ENCODE measurements around the gene CD27.

The CD27 gene

DNA sequence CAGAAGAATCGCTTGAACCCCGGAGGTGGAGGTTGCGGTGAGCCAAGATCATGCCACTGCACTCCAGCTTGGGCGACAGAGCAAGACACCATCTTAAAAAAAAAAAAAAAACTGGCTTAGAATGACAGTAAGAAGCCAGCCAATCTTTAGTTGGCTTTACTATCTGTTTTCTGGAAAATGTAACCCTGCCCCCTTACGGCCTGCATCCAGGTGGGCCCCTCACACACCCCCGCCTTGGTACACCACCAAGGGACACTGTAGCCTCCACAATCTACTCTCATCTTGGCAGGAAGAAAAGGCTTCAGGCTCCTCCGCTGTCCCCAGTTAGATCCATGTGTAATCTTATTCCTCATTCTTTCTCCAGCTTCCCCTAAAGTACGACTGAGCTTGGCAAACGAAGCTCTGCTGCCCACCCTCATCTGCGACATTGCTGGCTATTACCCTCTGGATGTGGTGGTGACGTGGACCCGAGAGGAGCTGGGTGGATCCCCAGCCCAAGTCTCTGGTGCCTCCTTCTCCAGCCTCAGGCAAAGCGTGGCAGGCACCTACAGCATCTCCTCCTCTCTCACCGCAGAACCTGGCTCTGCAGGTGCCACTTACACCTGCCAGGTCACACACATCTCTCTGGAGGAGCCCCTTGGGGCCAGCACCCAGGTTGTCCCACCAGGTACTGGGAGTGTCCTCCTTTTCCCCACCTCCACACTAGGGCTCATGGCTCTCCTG, 13.7 kb downstream of the CD27 start:
- Mint-ChIP-seq H3K4me3 (no peak overlapping the region), H3K27ac (no peak overlapping the region), H3K36me3 (ENCODE audit: low read depth) (peaks cover 11% of the 10 kb centered on the region), H3K27me3 (ENCODE audit: low read depth, poor library complexity) (peaks cover 2% of the 10 kb centered on the region), H3K9me3 (no peaks in the 10 kb centered on the region), H3K4me1 (peaks cover 2% of the 10 kb centered on the region)
- DNase-seq, result no peak
- TF ChIP-seq, protein P1, sequence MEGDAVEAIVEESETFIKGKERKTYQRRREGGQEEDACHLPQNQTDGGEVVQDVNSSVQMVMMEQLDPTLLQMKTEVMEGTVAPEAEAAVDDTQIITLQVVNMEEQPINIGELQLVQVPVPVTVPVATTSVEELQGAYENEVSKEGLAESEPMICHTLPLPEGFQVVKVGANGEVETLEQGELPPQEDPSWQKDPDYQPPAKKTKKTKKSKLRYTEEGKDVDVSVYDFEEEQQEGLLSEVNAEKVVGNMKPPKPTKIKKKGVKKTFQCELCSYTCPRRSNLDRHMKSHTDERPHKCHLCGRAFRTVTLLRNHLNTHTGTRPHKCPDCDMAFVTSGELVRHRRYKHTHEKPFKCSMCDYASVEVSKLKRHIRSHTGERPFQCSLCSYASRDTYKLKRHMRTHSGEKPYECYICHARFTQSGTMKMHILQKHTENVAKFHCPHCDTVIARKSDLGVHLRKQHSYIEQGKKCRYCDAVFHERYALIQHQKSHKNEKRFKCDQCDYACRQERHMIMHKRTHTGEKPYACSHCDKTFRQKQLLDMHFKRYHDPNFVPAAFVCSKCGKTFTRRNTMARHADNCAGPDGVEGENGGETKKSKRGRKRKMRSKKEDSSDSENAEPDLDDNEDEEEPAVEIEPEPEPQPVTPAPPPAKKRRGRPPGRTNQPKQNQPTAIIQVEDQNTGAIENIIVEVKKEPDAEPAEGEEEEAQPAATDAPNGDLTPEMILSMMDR (IDR thresholded peaks at IDR 0.05), result no peak

DNA sequence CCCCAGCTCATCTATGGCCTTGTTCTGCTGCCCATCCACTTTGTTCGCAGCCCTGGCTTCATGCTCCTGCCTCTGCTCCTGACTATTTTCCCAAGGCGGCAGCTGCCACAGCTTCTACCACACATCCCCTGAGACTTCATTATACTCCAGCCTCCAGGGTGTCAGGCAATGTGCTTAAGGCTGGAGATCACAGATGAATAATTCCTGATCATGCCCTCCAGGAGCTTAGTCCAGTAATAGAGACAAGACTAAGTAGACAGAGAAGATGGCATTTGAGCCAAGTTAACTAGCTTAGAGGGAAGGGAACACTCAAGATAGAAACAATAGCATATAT, 14.2 kb downstream of the CD27 start:
- TF ChIP-seq, protein P1 (IDR thresholded peaks at IDR 0.05), result no peak
- Mint-ChIP-seq H3K4me1 (no peaks in the 10 kb centered on the region), H3K4me3 (no peak overlapping the region), H3K27me3 (ENCODE audit: low read depth, poor library complexity) (peaks cover 2% of the 10 kb centered on the region), H3K27ac (no peak overlapping the region), H3K36me3 (ENCODE audit: low read depth) (peaks cover 12% of the 10 kb centered on the region), H3K9me3 (no peaks in the 10 kb centered on the region)
- DNase-seq, result no peak

DNA sequence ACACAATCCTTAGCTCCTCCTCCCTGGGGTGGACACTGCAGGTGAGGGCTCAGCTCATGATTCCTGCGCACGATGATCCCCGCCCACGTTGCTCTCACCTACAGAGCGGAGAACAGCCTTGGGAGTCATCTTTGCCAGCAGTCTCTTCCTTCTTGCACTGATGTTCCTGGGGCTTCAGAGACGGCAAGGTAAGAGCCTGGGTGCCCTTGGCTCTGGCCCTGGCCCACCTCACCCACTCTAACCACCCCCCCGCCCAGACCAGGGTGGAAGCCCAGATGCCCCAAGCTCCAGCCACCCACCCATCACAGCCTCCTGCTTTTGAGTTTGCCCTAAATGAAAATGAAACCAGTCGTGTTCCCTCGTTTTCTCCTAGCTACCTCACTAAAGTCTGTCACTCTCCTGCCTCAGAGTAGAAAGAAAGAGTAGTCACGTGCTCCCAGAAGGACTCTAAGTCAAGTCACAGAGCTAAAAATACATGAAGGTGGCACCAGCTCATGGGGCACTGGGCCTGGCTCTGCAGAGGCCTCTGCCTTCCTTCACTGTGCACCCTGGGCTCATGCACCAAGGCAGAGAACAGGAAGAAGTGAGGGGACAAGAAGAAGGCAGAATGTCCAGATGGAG, 16.1 kb downstream of the CD27 start:
- no peaks in the 10 kb centered on the region for H3K4me1 Mint-ChIP-seq
- H3K27ac Mint-ChIP-seq, result no peak overlapping the region
- DNase-seq, result no peak
- TF ChIP-seq, protein P1 (IDR thresholded peaks at IDR 0.05), result no peak
- peak overlapping the region; percentile 0 for H3K4me3 Mint-ChIP-seq
- no peaks in the 10 kb centered on the region for H3K9me3 Mint-ChIP-seq
- peaks cover 7% of the 10 kb centered on the region for H3K27me3 Mint-ChIP-seq (ENCODE audit: low read depth, poor library complexity)
- H3K36me3 Mint-ChIP-seq (ENCODE audit: low read depth), result peaks cover 25% of the 10 kb centered on the region

DNA sequence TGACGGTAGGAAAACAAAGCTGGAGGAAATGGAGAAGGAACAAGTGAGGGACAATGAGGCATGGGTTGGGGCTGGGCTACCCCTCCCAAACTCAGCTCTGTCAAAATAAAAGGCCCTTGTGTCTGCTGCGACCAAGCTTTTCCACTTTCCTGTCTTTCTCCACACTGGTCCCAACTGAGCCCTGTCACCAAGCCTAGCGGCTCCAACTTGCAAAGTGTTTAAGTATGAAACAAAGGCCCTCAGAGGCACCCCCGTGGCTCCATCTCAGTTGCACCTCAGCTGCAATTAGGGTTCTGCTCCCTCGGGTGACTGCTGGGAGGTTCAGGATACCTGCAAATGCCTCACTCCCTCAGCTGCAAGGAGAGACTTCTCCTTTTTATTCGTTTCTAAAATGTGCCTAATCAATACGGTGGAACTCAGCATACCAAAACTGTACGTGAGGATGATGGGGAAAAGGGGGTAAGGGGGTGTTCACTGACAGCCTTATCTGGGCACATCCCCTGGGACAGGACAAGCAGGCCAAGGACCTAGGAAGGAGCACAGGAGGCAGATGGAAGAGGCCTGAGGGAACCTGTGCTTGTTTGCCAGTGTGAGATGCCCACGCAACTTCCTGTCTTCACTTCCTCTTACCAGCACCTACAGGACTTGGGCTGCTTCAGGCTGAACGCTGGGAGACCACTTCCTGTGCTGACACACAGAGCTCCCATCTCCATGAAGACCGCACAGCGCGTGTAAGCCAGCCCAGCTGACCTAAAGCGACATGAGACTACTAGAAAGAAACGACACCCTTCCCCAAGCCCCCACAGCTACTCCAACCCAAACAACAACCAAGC, 16.9 kb downstream of the CD27 start:
- no peak overlapping the region for H3K27ac Mint-ChIP-seq

DNA sequence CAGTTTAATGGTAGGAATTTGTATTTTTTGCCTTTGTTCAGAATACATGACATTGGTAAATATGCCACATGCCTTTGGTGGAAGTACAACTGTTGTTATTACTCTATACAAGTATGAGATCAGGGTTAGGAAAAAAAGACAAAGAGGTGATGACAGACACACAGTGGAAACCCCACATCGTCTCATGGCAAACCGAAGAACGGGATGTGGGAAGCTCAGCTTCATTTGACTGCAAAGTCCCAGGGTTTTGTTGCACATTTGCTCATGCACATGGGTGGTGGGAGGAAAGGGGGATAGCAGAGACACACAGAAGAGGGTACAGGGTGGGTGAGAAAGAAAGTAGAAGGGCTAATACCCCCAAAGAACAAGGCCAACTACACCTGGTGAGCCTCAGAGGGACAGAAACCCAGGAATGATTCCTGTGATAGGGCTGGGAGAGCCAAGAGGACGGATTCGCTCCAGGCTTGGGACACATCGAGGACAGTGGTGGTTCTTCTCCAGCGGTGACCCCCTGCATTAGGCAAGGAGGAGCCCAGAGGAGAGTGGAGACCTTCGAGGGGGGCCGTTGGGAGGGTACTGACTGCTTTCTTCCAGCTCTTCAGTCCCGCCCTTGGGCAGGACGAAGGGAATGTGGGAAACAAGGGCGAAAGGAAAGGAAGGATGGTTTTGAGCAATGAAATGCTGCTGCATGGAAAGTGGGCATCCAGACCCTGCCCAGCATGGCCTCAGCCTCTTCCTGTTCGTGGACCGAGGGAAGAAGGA, 17.7 kb downstream of the CD27 start:
- DNase-seq, result no peak
- no peak overlapping the region for H3K27ac Mint-ChIP-seq
- no peaks in the 10 kb centered on the region for H3K9me3 Mint-ChIP-seq
- H3K27me3 Mint-ChIP-seq (ENCODE audit: low read depth, poor library complexity), result peaks cover 16% of the 10 kb centered on the region
- no peaks in the 10 kb centered on the region for H3K4me1 Mint-ChIP-seq
- TF ChIP-seq, protein P1 (IDR thresholded peaks at IDR 0.05), result no peak
- no peak overlapping the region for H3K4me3 Mint-ChIP-seq
- peaks cover 25% of the 10 kb centered on the region for H3K36me3 Mint-ChIP-seq (ENCODE audit: low read depth)

More for the DNA sequence above, 16.9 kb downstream of the CD27 start:
- no peak for DNase-seq
- Mint-ChIP-seq H3K4me1 (no peaks in the 10 kb centered on the region), H3K4me3 (no peak overlapping the region), H3K36me3 (ENCODE audit: low read depth) (peaks cover 25% of the 10 kb centered on the region), H3K27me3 (ENCODE audit: low read depth, poor library complexity) (peaks cover 8% of the 10 kb centered on the region), H3K9me3 (no peaks in the 10 kb centered on the region)
- TF ChIP-seq, protein P1 (IDR thresholded peaks at IDR 0.05), result no peak

Data from nephron progenitor cell (in vitro differentiated cells).